Measurements from ENCODE around the gene EGF. TPM values are rescaled to one million over a fixed set of nuclear protein-coding genes. Genes with fewer than 3 reads are reported as not detected.
A peak's percentile ranks its signal among the peaks of the same experiment; 100 is the strongest.
"Not testable (repeated sequence)": the region's sequence is repeated elsewhere in the genome, so short reads cannot be mapped to it uniquely, and the experiment has no call there.

EGF gene
- total RNA-seq, 1 experiment from 2014 or later = 0.63 TPM

DNA sequence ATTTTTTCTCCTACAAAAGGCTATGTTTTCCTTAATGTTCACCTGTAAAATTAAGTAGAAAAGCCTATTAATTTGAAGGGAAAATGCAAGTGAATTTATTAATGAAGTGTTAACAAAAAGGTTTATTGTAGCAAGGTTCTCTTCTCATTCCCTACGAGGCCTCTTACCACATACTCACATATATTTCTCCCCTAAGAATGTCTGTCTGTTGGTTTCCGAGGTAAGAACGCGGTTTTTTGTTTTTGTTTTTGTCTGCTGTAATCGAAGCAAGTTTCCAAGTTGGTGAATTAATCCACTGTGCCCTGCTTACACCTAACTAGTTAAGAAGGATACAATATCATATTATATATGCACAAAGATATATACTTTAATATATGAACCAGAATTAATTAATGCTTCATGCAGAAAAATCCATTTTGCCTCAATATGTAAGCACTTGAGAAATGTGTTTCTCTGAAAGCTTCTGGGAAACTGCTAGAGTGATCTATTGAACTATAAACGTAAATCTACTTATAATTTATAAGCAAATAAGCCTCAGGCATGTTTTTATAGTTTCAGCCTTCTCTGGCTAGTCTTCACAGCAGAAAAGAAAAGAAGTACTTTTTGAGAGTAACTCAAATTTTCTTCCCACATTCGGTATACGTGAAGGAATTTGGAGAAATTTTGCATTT, 120.8 kb downstream of the EGF start:
- no peaks in the 10 kb centered on the region for H3K27me3 ChIP-seq
- H3K9me3 ChIP-seq = no peaks in the 10 kb centered on the region
- no peak for DNase-seq
- H3K4me3 ChIP-seq = no peak overlapping the region
- no peaks in the 10 kb centered on the region for H3K36me3 ChIP-seq

DNA sequence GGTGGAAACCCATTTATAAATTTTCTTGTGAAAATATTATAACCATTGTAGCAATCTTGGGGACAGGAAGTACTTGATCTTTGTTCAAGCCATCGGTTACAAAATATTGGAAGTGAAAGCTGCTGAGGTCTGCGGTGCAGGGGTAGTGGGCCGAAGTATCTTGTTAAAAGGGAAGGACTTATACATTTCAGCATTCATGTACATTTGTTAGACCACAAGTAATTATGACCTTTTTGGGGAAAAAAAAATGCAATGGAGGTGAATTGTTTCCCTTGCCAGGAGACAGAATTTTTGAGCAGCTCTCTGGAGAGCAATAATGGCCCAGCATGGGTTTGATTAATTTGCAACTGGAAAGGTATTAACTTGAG, 121.3 kb downstream of the EGF start:
- Histone ChIP-seq H3K9me3 (no peaks in the 10 kb centered on the region), H3K27me3 (no peaks in the 10 kb centered on the region), H3K36me3 (no peaks in the 10 kb centered on the region), H3K4me3 (no peak overlapping the region)
- DNase-seq = no peak

DNA sequence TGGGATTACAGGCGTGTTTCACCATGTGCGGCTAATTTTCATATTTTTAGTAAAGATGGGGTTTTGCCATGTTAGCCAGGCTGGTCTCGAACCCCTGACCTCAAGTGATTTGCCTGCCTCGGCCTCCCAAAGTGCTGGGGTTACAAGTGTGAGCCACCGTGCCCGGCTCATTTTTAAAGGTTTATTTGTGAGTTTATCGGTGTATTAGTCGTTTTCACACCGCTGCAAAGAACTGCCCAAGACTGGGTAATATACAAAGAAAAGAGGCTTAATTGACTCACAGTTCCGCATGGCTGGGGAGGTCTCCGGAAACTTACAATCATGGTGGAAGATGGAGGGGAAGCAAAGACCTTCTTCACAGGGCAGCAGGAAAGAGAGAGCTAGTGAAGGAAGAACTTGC, 126.5 kb downstream of the EGF start:
- not testable (repeated sequence) for H3K27me3 ChIP-seq, H3K9me3 ChIP-seq, DNase-seq, H3K4me3 ChIP-seq, H3K36me3 ChIP-seq

DNA sequence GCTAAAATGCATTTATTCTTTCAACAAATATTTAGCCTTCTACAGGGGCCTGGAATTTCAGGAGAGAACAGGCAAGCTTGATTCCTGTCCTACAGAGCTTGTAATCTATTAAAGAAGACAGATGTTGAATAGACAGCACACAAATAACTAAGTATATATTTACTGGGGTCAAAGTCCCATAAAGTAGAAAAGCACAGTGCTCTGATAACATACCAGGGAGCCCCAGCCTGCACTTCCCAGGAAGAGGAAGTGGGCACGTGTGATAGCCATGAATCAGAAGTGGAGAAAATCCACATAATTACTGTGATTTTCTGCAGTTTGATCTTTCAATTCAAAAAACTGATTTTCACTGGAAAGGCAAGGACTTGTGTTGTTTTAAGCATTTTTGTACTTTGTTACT, 129.1 kb downstream of the EGF start:
- no peak for DNase-seq
- Histone ChIP-seq H3K27me3 (no peaks in the 10 kb centered on the region), H3K4me3 (no peak overlapping the region), H3K9me3 (no peaks in the 10 kb centered on the region), H3K36me3 (no peaks in the 10 kb centered on the region)

DNA sequence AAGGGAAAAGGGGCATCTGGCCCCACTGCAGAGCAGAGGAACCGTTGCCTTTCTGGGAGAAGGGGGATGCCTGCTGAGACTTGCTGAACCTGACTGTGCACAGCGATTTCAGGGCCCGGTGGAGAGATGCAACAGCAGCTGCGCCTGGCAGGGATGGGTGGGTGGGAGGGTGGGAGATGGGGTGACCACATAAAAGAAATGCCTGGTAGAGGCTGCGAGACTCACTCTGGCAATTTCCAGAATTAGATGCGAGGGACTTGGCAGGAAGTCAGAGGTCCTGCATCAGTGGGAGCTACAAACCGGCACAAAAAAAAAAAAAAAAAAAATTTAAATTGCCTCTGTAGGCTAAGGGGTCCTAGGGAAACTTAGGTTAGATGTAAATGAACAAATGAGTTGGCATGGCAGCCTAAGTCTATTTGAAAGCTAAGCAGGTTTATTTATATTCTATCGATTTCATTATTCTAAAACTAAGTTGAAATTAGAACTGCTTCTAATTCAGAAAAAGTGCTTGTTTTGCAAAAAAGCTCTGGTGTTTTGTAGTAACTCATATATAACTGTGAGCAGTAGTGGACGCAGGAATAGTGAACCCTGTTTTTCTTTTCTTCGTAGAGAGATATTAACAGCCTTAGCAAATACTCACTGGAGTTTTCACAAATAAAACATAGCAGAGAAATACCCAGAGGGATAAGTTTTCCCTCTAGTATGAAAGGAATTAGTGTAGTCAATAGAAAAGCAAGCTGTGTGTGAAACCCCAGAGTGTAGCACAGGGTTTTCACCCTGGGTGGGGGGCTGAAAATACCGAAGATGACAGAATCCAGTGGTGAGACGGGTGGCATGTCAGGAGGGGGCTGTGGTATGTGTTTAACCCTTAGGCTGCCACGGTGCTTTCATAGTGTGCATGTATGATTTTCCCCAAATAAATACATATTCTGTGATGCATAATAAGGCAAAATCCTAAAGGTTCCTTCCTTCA, 130.1 kb downstream of the EGF start:
- Histone ChIP-seq H3K36me3 (no peaks in the 10 kb centered on the region), H3K4me3 (no peak overlapping the region), H3K9me3 (no peaks in the 10 kb centered on the region), H3K27me3 (no peaks in the 10 kb centered on the region)
- DNase-seq = no peak

DNA sequence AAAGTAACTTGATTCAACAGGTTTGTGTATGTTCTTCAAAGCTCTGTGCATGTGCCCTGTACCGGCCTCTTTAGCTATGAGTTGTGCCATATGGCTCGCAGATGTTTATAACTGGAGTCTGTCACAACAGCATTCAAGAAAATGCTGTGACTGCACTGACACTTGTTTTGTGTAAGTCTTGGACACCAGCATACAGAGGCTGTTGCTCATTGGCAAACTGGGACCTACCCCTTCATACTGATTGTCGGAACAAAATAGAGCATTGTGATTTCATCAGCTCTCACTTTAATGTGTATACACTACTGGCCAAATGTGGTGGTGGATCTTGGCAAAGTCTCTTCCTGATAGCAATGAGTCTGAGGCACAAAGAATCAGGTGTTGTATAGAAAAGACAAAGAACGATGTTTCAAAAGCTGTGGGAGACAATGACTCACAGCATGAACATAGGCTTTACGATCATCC, 133.9 kb downstream of the EGF start:
- no peak for DNase-seq
- H3K9me3 ChIP-seq = no peaks in the 10 kb centered on the region

DNA sequence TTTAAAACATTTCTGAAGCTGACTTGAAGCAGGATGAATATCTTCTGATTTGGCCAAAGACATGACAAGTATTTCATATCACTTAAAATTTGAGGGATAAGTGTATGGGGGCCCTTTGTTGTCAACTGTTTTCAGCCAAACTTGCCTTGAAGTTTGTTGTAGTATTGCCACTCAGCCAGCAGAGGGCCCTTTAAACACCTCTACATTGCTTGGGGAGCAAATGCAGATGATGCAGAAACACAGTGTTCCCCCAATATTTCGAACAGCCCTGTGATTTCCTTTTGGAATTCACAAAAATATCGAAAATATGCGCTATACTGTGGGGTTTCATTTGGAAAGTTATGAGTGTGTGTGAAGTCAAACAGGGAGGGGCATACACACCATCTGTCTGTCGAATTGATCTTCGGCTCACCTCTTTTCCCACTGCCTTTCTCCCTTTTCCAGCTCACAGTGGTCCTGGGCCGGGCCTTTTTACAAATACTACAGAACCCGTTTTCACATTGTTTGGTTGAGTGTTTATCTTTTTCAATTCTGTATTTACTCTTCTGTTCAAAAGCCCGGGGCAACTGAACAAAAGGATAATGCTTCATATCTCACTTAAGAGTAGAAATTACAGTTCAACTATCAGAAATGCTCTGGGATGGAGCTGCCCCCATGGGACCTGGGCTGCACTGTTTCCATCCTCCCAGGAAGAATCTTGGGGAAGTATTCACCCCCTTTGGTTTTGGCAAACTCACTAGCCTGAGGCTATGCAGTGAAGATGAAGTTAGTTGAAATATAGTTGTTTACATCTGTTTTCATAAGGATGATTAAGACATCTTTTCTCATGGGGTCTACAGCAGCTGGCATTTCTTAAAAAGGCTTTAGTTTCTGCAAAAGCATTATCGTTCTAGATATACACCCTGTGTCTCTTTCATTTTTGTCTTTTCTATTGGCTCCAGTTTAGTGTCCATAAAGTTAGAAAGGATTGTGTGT, 137.6 kb downstream of the EGF start:
- Histone ChIP-seq H3K4me3 (no peak overlapping the region), H3K9me3 (no peaks in the 10 kb centered on the region)
- peak; percentile 2 for DNase-seq

More for the DNA sequence above, 133.9 kb downstream of the EGF start:
- H3K27me3 ChIP-seq = no peaks in the 10 kb centered on the region
- 0 out of 2 replicates have a peak, but pooled peaks cover 2% of the 10 kb centered on the region for H3K36me3 ChIP-seq
- no peak overlapping the region for H3K4me3 ChIP-seq

DNA sequence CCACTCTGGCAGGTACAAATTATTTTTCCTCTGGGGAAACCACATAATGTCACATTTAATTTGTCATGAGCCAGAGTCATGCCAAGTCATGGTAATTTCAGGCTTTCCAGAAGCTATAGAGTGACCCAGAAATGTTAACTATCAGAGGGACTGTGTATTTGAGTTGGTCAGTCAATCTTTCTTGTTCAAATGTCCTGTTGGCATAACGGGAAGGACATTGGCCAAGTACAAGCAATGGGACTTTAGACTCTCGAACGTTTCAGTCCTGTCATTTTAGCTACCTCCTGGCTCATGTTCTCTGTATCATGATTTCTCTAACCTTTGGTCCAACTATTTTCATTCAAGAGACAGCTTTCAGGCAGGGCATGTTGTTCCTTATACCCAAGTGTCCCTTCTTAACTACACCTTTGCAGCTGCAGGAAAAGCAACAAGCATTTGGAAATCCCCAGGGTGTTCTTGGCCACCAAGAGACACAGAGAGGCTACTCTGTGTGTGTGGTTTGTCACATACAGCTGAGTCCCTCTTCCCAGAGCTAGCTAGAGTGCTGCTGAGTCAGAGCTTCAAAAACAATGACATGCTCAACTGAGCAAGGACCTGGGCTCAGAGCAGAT, 142.6 kb downstream of the EGF start:
- DNase-seq = no peak
- Histone ChIP-seq H3K27me3 (no peaks in the 10 kb centered on the region), H3K4me3 (no peak overlapping the region), H3K9me3 (no peaks in the 10 kb centered on the region), H3K36me3 (0 out of 2 replicates have a peak, but pooled peaks cover under 1% of the 10 kb centered on the region)

More for the DNA sequence above, 137.6 kb downstream of the EGF start:
- Histone ChIP-seq H3K27me3 (no peaks in the 10 kb centered on the region), H3K36me3 (0 out of 2 replicates have a peak, but pooled peaks cover 2% of the 10 kb centered on the region)

DNA sequence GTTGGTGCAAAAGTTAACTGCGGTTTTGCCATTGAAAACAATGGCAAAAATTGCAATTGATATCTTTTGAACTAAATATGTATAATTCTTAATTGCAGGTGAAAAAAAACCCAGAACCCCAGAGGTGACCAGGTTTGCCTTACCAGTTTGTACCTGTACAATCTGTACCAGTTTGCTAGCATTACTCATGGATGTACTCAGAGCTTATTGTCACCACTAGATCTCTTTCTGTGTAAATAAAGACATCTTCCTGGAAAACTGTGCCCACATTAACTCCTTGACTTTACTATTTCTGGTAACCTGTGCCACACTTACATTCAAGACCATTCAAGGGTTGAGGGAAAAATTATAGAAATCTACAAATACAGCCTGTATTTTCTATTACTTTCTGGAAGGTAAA, 146.0 kb downstream of the EGF start:
- H3K36me3 ChIP-seq = no peaks in the 10 kb centered on the region
- H3K9me3 ChIP-seq = no peaks in the 10 kb centered on the region
- H3K27me3 ChIP-seq = no peaks in the 10 kb centered on the region
- H3K4me3 ChIP-seq = no peak overlapping the region
- DNase-seq = no peak

DNA sequence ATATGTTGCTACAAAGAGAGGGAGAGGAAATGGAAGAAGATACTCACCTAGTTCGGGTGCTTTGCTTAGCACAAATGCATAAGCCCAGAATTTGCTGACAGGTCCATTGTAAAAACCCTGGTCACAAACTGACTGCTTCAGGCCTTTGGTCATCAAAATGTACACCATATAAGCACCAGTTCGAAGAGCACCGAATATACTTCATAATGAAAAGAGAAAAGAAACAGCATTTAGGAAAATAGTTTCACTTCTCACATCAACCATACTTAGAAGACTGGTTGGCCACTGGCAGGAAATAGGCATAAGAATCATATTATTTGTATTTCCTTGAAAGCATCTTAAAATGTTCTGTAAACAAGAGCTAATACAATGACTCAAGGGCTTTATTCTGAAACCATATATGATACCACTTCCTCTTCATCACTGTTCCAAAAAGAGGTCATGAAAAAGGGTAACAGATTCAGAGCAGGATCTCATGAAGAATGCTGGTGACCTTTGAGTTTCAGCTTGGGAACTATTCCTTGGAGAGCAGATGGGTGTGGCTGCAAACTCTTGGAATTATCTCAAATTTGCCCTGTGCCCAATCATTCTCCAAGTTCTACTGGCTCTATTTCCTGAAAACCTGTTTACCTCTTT, 147.0 kb downstream of the EGF start:
- H3K36me3 ChIP-seq = no peaks in the 10 kb centered on the region
- H3K4me3 ChIP-seq = no peak overlapping the region
- no peak for DNase-seq
- no peaks in the 10 kb centered on the region for H3K27me3 ChIP-seq
- H3K9me3 ChIP-seq = no peaks in the 10 kb centered on the region

DNA sequence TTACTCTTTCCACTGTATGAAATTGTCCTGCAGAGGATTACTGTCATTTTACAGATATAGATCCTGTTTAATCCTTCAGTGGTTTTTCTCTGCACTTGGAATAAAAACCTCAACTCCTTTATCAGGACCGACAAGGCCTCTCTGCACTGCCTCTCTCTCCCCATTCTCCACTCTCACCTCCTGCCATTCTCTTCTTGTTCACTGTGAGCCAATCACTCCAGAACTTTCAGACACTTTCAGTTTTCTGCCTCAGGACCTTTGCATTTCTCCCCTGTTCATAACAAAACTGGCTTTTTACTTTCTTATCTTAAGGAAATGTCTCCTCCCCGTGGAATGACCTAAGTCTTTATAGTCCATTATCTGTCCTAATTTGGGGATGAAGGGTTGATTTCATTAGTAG, 148.4 kb downstream of the EGF start:
- H3K36me3 ChIP-seq = no peaks in the 10 kb centered on the region
- no peaks in the 10 kb centered on the region for H3K27me3 ChIP-seq
- no peak overlapping the region for H3K4me3 ChIP-seq
- no peaks in the 10 kb centered on the region for H3K9me3 ChIP-seq
- no peak for DNase-seq

Other genes with a start within 250 kb of the EGF start
- gene CASP6, start 209.4 kb upstream of the EGF start, total RNA-seq (2014; rRNA removed; shearing (Covaris generic); ENCODE audit: low replicate concordance) = 16.1 and 22.7 TPM in 2 replicates
- 10.9 and 11.0 TPM in 2 replicates for gene PLA2G12A, start 182.8 kb upstream of the EGF start, total RNA-seq (2014; rRNA removed; shearing (Covaris generic); ENCODE audit: low replicate concordance)
- not detected in 2 replicates for gene CFI, start 110.9 kb upstream of the EGF start, total RNA-seq (2014; rRNA removed; shearing (Covaris generic); ENCODE audit: low replicate concordance)
- gene GAR1, start 97.1 kb upstream of the EGF start, total RNA-seq (2014; rRNA removed; shearing (Covaris generic); ENCODE audit: low replicate concordance) = 4.1 and 15.2 TPM in 2 replicates
- not detected in 2 replicates for gene RRH, start 84.9 kb upstream of the EGF start, total RNA-seq (2014; rRNA removed; shearing (Covaris generic); ENCODE audit: low replicate concordance)
- gene LRIT3, start 64.8 kb upstream of the EGF start, total RNA-seq (2014; rRNA removed; shearing (Covaris generic); ENCODE audit: low replicate concordance) = not detected in 2 replicates